Stimulated activated CD4-positive, alpha-beta T cell treated with anti-CD3 and anti-CD28 coated beads, TNF-alpha, amount 100 ng/mL, for 1 hour (primary cell): ENCODE measurements around the gene AKAP7.

Experiments used
- DNase-seq, 3 donors: peaks; one replicate each; pipeline ENCODE4 v3.0.0-alpha.2; 2020; ENCODE audit warnings: low read depth in 3 of 3, low spot score in 1 of 3

AKAP7 gene

DNA sequence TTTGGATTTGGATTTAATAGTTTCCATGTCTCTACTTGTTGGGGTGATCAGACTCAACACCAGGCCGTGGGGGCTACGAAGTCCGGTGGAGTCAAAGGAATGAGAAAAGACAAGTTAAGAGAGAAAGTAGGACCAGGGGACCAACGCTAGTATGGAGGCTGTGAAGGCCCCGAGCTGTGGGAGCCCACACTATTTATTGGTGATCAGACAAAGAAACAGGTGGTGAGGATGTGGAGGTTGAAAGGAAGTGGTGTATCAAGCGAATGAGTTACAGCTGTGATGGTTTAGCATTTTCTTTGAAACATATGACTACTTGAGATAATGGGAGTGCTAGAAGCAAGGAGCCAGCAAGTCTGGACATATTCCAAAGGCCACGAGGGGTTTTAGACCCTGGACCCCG, 62.4 kb downstream of the AKAP7 start:
- no peak for DNase-seq

DNA sequence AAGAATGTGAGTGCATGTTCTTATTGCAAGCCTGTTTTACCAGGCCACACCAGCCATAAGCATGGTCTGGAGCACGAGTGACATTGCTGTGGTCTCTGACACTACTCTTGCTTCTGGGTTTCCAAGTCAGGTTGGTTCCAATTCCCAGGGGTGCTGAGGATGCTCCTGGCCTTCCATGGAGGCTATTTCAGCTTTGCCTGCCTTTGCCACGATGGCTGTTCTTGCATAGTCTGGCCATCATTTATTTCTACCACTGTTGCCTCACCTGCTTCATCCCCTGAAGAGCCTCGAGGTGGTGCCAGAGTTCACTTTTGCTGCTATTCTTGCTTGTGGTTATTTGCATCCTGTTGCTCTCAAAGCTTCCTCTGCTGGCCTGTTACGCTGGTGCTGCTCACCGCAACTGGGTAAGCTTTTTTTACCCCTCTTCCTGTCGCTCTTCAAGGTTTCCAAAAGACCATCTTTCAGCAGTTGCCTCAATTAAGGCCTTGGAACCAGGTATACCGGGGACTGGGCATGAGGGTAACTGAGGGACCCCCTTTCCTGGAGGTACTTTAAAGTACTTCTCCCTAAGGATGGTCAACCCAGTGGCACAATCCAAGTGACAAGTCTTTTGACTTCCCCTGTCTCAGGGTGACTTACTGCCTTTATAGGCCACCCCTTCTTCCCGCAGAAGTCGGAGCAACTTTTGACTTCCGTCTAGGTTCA, 64.5 kb downstream of the AKAP7 start:
- DNase-seq = peak in 2 of 3 donors; percentile 52 to 59

DNA sequence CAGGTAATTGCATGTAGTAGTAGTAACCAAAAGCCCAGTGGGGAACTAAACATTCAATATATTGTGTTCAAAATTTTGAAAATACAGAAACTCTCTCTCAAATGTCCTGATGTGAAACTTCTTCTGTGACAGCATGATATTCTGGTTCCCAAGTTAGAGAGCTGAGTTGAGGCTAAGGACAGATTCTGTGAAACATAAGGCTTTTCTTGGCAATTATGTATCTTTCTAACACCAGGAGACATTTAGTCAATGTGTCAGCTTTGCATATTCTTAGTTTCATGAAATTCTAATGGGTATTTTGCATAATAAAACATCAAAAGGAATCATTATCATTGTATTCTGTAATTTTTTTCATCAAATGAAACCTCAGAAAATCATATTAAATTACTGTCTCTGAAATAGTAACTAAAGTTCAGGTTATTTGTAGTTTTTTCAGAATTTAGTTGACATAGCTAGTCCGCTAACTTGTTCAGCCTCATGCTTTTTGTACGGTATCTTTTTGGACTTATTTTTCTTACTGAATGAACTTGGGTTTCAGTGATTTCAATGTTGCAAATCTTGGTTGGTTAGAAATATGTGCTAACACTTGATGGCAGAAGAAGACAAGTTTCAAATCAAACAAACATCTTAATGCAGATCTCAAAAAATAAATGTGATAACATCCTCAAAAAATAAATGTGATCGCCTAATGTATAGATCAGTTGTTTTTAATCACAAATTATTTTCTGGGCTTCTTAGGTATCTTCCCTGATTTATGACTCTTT, 70.4 kb downstream of the AKAP7 start:
- no peak for DNase-seq

DNA sequence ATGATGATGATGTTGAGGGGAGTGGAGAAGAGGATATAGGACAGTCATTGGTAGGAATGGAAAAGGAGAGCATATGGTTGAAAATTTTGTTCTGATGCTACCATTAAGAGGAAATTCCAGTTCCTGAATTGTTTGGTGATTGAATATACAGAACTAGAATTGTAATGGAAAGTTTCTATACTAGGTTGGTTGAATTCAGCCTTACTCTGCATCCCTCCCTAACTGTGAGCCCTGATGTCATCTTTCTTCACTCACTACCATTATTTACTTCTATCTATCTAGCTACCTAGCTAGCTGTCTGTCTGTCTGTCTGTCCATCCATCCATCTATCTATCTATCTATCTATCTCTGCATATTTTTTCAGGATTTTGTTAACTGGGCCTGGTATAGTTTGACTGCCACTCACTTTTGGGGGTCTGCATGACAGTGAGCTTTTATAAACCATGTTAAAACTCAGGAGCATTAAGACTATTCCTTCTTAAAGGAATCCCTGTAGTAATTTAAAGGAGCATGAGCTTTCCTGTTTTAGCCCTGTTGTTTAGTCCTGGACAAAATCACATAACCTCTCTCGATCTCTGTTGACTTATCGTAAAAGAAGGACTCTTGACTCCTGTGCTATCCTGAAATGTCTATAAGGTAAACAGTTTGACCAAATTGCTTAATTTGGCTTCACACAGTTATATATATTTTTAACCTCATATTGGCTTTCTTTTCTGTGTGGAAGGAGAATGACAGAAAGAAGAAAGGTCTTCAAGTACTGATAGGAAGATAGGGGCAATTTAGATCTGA, 71.4 kb downstream of the AKAP7 start:
- no peak for DNase-seq

DNA sequence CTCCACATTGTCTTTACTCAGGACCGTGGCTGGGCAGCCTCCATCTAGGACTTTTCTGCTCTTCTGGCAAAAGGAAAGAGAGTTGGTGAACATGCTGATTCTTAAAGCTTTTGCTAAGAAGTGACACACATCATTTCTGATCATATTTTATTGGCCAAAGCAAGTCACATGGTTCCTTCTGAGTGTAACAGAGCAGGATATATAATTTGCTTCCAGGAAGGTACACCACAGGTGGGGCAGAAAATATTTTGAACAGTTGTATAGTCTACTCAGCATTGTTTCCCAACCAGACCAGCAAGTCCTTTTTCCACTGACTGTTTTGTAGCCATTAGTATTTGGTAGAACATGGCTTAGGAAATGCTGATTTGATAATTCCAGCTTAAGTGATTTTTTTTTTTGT, 73.5 kb downstream of the AKAP7 start:
- DNase-seq = no peak

DNA sequence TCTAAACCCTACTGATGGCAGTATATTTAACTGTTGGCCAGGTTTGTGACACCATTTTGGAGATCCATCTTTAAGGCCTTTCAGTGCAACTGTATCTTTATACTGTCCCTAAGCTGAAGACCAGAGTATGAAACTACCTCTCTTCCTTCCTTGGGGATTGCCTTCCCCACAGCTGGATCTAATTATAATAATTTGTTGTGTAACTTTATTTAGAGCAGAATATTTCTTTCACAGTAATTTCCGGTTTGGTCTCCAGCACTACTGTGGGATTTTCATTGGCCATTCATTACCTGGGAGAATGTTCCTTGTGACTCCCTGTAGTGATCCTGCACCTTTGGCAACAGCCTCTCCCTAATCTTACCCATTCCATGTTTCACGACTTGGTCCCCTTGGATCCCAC, 75.2 kb downstream of the AKAP7 start:
- DNase-seq = no peak

DNA sequence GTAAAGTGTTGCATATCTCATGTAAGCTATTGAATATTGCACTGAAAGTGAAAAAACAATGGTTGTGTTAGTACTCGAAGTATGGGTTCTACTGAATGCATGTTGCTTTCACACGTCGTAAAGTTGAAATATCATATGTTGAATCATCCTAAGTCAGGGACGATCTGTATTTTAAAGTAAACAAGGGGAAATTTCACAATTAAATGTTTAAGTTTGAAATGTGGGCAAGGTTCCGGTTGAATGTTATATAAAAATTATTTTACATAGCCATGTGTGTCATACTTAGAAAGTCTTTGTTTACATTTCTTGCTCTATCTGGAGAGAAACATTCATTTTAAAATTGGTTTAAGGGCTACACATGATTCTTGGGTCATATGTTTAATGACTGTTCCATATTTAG, 76.8 kb downstream of the AKAP7 start:
- DNase-seq = no peak

DNA sequence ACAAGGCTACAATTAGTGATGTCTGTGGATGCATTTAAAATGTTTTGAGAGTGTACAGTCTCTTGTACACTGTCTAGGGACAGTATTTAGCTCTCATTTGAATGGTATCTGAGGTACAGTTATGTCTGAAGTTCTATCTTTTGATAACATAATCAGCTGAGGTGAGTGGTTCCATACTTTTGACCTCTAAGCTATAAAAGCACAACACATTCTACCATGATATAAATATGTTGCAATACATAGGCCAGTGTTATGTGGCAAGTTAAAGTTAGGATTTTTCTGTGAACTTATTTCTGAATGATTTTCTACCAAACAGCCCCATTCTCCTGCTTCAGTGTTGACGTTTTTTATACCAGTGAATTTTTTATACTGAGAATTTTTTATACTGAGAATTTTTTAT, 77.6 kb downstream of the AKAP7 start:
- DNase-seq = no peak

DNA sequence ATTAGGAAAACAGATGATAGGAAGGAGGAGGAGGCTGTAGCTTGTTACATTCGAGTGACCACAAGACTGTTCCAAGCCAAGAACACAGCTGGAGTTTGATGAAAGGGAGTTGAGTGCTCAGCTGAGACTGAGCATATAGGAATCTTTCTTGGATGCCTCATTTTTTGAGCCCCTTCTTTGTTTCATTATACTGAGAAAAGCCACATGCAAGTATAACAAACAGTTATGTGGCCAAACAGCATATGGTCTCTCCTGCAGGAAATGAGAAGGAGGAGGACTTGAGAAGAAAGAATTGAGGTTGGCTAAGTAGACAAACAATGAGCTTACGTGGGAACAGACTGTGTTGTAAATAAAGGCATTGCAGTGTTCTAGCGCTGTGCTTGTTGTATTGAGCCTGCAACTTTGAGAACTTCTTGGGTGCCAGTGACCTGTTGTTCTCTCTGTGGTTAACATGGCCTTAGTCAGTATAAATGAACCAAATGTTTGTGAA, 78.3 kb downstream of the AKAP7 start:
- no peak for DNase-seq

DNA sequence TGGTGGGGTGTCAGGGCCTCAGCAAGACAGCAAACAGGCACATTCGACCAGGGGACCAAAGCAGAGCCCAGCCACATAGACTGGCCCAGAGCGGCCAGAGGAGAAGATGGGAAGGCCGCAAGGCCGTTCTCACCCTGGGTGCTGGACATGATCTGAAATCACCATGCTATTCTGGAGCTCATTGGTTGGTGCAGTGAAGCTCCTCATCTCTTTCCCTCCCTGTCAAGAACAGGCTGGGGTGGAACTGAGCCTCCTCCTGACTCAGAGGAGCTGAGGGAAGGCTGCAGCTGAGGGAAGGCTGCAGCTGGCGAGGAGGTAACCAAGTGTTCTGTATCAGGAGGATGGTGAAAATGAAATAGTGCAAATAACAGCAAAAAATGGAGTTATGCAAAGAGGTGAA, 80.0 kb downstream of the AKAP7 start:
- DNase-seq = no peak

DNA sequence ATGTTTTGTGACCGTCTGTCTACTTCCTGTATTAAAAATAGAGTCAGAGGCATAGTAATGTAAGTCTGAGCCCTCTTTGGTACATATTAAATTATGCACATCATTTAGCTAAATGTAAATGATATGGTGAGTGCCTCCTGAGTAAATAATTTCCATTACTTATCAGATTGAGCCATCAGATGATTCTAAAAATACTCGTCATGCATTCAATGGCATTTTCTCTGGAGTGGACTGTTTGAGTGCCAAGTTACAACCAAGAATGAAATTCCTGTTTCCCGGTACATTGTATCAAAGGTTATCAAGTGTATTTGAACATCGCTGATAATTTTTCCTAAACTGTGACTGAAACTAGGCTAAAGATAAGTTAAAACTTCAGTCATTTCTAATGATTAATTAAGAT, 81.0 kb downstream of the AKAP7 start:
- no peak for DNase-seq

DNA sequence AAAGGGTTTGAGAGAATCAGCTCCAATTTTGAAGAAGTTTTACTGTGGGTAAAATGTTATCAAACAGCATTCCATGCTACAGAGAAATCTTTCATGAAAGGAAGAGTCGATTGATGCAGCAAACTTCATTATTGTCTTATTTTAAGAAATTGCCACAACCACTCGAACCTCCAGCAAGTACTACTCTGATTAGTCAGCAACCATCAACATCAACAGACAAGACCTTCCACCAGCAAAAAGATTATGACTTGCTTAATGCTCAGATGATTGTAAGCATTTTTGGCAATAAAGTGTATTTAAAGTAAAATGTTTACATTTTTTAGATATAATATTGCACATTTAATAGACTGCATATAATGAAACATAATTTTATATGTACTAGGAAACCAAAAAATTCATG, 87.5 kb downstream of the AKAP7 start:
- no peak for DNase-seq

DNA sequence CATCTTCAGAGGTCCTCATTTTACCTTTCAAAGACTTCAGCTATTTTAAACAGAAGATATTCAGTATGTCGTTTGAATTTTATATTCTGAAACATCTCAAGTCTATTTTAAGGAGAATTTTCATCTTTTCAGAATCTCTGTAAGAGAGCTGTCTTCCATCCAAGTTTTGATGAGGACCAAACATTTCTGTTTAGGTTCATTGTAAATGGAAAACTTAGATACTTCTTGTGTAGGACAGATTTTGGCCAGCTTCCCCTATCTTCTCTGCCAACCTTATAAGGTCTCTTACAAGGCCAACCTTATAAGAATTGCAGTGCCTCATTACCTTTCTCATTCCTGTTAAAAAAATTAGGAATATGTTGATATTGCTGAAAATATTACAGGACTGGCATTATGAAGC, 88.1 kb downstream of the AKAP7 start:
- DNase-seq = no peak

DNA sequence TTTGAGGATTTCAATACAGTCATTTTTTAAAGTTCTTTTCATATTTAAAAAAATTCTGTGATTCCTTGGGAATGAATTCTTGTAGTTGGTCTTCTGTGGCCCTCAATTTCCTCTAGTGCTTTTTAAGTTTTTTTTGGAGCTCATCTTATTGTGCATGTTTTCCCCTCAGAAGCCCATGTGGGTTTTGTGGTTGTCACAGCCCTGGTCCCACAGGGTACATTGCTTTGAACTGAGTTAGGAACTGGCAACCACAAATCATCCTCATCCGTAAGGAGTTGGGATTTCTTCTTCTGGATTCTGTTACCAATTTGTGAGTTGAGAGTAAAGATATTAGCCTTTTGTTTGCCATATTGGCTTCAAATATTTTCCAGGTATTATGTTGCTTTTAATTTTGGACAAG, 89.9 kb downstream of the AKAP7 start:
- DNase-seq = no peak

DNA sequence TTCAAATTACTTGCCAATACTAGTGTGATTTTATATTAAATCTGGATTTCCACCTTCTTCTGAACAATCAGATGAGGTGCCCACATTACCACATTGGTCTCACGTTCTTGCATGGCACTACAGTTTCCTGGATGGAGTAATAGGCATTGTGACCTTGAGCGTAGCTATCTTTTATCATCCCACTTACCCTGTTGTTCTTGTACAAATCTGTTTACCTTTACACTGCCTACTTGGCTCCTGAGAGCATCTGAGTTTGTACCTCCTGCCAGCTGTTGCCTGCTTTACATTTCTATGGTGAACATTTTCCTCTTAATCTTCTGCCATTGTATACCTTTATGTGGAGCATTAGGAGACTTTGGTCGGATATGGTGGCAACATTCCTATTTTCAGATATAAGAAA, 90.7 kb downstream of the AKAP7 start:
- no peak for DNase-seq

DNA sequence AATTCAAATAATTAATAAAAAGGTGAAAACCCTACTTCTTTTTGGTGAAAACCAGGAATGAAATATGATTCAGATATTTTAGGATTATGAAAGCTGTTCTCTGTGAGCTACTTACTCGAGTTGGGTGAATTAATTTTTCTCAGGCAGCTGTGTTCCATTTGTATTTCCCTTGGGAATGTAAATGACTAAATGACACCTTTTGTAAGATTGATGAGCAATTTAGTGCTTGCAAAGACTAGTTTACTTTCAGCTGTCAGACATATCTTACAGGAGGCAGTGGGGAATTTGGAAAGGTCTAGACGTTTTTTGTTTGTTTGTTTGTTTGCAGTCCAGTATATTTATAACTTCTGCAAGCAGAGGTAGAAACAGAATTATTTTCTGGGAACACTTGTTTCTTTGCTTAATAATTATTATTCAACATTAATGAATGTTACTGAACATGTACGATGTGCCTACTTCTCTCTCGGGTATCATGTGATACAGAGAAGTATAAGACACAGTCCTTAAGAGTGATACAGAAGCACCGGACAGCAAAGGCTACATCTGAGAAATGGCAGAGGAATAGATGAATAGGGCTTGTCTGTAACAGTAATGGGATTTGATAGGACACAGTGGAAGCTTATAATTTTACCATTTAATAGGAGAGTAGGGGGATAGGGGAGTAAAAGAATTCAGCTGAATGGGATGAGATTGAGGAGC, 91.3 kb downstream of the AKAP7 start:
- no peak for DNase-seq

DNA sequence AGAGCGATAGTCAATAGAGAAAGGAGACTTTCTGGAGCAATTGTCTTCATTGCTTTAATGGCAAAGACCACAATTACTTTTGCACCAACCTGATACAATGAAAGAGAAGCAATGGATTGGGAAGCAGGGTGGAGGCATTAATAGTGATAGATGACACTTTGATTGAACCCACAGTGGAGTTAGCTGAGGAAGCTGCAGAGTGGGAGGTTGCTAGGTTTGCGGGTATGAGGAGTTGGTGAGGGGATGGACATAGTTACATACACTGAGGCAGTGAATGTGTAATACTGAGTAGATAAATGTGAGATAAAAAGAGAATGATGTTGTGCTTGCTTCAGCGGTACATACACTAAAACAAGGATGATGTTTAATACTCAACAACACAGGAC, 91.9 kb downstream of the AKAP7 start:
- no peak for DNase-seq

DNA sequence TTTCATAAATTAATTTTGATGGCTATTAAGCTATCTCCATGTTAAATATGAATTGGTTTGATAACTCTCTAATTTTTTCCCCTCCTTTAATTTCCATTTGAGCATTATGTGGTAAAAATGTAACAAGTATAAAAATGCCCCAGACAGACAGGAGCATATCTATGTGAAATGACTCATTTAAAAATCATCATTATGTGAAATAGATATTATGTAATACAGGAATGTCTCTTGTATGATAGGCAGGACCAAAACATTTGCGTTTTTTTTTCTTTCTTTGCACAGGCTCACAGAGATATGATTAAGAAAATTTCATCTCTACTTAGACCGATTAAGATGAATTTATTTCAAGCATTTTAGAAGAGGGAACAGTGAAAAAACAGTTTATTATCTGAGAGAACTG, 95.8 kb downstream of the AKAP7 start:
- DNase-seq = no peak

DNA sequence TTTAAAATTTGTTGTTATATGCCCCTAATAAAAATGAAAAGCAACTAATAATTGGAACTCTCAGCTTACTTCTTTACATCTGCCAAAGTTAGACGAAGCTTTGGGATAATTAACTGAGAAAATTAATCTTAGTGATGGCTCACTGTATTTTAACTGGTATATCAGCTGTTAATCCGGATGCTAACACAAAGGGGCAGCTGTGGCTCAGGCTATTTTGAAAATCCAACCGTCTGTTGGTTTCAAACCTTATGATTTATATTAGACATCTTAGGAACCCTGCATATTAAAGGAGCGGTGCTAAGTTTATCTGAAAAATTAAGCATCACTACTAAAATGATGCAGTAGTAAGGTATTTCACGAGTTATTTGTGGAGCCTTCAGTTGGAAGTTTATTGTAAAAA, 96.6 kb downstream of the AKAP7 start:
- DNase-seq = no peak

DNA sequence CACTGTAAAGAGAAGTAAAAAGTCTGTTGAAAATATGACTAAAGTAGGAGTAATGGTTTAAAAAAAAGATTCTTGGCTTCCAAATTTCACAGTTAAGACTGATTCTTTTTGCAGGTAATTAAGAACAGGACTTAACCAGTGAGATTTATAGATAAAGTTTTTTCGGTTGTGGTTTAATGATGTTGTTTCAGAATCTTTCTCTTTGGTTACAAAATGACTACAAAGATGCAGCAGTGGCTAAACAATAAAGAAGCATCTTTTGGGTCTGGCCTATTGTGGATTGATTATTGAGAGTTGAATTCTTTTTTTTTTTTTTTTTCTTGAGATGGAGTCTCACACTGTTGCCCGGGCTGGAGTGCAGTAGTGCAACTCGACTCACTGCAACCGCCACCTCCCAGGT, 109.7 kb downstream of the AKAP7 start:
- DNase-seq = no peak

DNA sequence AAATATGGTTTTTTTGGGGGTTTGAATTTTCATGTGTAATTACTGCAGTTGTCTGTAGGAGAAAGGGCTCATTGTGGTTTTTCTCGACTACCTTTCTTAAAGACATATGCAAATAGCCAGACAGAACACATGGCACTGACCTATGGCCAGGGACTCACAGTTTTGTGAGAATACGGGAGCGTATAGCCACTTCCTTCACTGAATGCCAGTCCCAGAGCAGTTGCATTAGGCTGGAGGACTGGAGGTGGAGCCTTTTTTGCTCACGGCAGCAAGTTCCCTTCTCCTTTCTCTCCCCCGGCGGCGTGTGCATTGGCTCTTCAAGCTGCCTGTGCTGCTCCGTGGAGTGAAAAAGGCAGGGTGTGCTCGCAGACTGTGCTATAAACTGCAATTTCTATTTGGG, 114.9 kb downstream of the AKAP7 start:
- no peak for DNase-seq
